Measurements from ENCODE around the gene ZNF202.

The ZNF202 gene

DNA sequence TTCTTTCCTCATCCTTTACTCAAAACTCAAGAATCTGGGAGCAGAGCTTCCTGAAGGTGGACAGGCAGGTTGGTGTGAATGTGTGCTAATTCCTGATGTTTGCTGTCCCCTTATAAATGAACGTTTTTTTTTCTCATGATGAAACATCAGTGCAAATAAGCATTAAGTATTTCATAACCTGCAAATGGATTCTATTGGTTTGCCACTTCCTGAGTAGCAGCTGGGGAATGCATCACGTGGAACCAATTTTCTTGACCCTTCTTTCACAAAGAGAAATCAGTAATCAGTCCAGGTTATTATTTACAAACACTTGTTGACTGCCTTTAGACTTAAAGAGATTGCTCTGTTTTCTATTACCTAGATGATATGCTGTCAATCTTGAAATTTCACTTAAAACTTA, 46.9 kb downstream of the ZNF202 start:
- no peak overlapping the region for H3K4me3 ChIP-seq (ENCODE audit: low read length)
- DNase-seq (ENCODE audit: low read depth), result peak; percentile 44
- TF ChIP-seq, protein P1, sequence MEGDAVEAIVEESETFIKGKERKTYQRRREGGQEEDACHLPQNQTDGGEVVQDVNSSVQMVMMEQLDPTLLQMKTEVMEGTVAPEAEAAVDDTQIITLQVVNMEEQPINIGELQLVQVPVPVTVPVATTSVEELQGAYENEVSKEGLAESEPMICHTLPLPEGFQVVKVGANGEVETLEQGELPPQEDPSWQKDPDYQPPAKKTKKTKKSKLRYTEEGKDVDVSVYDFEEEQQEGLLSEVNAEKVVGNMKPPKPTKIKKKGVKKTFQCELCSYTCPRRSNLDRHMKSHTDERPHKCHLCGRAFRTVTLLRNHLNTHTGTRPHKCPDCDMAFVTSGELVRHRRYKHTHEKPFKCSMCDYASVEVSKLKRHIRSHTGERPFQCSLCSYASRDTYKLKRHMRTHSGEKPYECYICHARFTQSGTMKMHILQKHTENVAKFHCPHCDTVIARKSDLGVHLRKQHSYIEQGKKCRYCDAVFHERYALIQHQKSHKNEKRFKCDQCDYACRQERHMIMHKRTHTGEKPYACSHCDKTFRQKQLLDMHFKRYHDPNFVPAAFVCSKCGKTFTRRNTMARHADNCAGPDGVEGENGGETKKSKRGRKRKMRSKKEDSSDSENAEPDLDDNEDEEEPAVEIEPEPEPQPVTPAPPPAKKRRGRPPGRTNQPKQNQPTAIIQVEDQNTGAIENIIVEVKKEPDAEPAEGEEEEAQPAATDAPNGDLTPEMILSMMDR (IDR thresholded peaks at IDR 0.05; ENCODE audit: insufficient read depth, low read depth, low read length, missing control alignments), result no peak

DNA sequence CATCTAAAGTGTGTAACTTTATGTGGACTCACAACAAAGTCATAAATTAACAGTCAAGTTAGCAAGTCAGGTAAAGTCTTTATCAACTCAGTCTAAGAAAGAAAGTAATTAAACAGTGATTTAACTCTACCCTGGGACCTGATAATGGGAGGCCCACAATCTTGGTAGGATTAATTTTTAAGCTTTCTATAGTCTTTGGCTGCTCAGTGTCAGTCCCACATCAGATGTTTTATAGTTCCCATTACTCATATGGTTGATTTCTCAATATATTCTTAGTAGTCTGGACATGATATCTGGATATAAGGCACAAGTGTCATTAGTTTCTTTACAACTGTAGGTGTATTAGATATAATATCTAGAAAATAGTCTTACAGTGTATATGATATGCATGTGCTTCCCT, 48.5 kb downstream of the ZNF202 start:
- TF ChIP-seq, protein P1 (IDR thresholded peaks at IDR 0.05; ENCODE audit: insufficient read depth, low read depth, low read length, missing control alignments), result no peak
- DNase-seq (ENCODE audit: low read depth), result no peak
- H3K4me3 ChIP-seq (ENCODE audit: low read length), result no peak overlapping the region

GRCh38 chr11:123690485-123690884, 51.0 kb downstream of the ZNF202 start:
- peak; percentile 82 for DNase-seq (ENCODE audit: low read depth)
- TF ChIP-seq, protein P1 (IDR thresholded peaks at IDR 0.05; ENCODE audit: insufficient read depth, low read depth, low read length, missing control alignments), result no peak
- no peak overlapping the region for H3K4me3 ChIP-seq (ENCODE audit: low read length)

- no peak for DNase-seq (ENCODE audit: low read depth)
- H3K4me3 ChIP-seq (ENCODE audit: low read length), result no peak overlapping the region
- TF ChIP-seq, protein P1 (IDR thresholded peaks at IDR 0.05; ENCODE audit: insufficient read depth, low read depth, low read length, missing control alignments), result no peak
Observed at GRCh38 chr11:123684601-123685000, 56.9 kb downstream of the ZNF202 start.

- peak; percentile 5 for DNase-seq (ENCODE audit: low read depth)
- TF ChIP-seq, protein P1 (IDR thresholded peaks at IDR 0.05; ENCODE audit: insufficient read depth, low read depth, low read length, missing control alignments), result no peak
- H3K4me3 ChIP-seq (ENCODE audit: low read length), result no peak overlapping the region
Observed at GRCh38 chr11:123683428-123684170, 57.9 kb downstream of the ZNF202 start.

GRCh38 chr11:123682696-123683410, 58.6 kb downstream of the ZNF202 start:
- DNase-seq (ENCODE audit: low read depth), result no peak

More at GRCh38 chr11:123682696-123683410, 58.6 kb downstream of the ZNF202 start:
- TF ChIP-seq, protein P1 (IDR thresholded peaks at IDR 0.05; ENCODE audit: insufficient read depth, low read depth, low read length, missing control alignments), result no peak
- no peak overlapping the region for H3K4me3 ChIP-seq (ENCODE audit: low read length)
